ENCODE measurements around the gene ELFN2.
A peak's percentile ranks its signal among the peaks of the same experiment; 100 is the strongest.

The ELFN2 gene

GRCh38 chr22:37431801-37432707, 4.8 kb upstream of the ELFN2 start:
- peaks cover 24% of the 10 kb centered on the region for H3K27me3 ChIP-seq (ENCODE audit: control insufficient read depth, insufficient read depth, low read length)
- no peak overlapping the region for H3K27ac ChIP-seq (ENCODE audit: low read depth, low read length)
- no peaks in the 10 kb centered on the region for H3K4me1 ChIP-seq (ENCODE audit: control insufficient read depth, insufficient read depth, low read length)
- H3K36me3 ChIP-seq (ENCODE audit: control insufficient read depth, insufficient read depth, low read length): no peaks in the 10 kb centered on the region
- H3K9ac ChIP-seq (ENCODE audit: low read length): no peak overlapping the region
- H3K4me3 ChIP-seq (ENCODE audit: low read length): no peak overlapping the region

GRCh38 chr22:37431366-37431765, 4.1 kb upstream of the ELFN2 start:
- Histone ChIP-seq H3K9ac (ENCODE audit: low read length) (no peak overlapping the region), H3K36me3 (ENCODE audit: control insufficient read depth, insufficient read depth, low read length) (no peaks in the 10 kb centered on the region), H3K4me3 (ENCODE audit: low read length) (no peak overlapping the region), H3K4me1 (ENCODE audit: control insufficient read depth, insufficient read depth, low read length) (no peaks in the 10 kb centered on the region), H3K27me3 (ENCODE audit: control insufficient read depth, insufficient read depth, low read length) (peaks cover 28% of the 10 kb centered on the region), H3K27ac (ENCODE audit: low read depth, low read length) (no peak overlapping the region)

GRCh38 chr22:37430941-37431340, 3.7 kb upstream of the ELFN2 start:
- Histone ChIP-seq H3K27ac (ENCODE audit: low read depth, low read length) (no peak overlapping the region), H3K9ac (ENCODE audit: low read length) (no peak overlapping the region), H3K27me3 (ENCODE audit: control insufficient read depth, insufficient read depth, low read length) (peaks cover 32% of the 10 kb centered on the region), H3K4me1 (ENCODE audit: control insufficient read depth, insufficient read depth, low read length) (no peaks in the 10 kb centered on the region), H3K4me3 (ENCODE audit: low read length) (no peak overlapping the region), H3K36me3 (ENCODE audit: control insufficient read depth, insufficient read depth, low read length) (no peaks in the 10 kb centered on the region)

- Histone ChIP-seq H3K36me3 (ENCODE audit: control insufficient read depth, insufficient read depth, low read length) (no peaks in the 10 kb centered on the region), H3K4me3 (ENCODE audit: low read length) (no peak overlapping the region), H3K27ac (ENCODE audit: low read depth, low read length) (no peak overlapping the region), H3K27me3 (ENCODE audit: control insufficient read depth, insufficient read depth, low read length) (peaks cover 35% of the 10 kb centered on the region), H3K4me1 (ENCODE audit: control insufficient read depth, insufficient read depth, low read length) (no peaks in the 10 kb centered on the region), H3K9ac (ENCODE audit: low read length) (no peak overlapping the region)
Measured at GRCh38 chr22:37428649-37429586, 1.6 kb upstream of the ELFN2 start.

- H3K9ac ChIP-seq (ENCODE audit: low read length): no peak overlapping the region
- H3K27me3 ChIP-seq (ENCODE audit: control insufficient read depth, insufficient read depth, low read length): peaks cover 35% of the 10 kb centered on the region
Measured at GRCh38 chr22:37427711-37428635, 694 bp upstream of the ELFN2 start.

GRCh38 chr22:37426706-37427134, 559 bp downstream of the ELFN2 start:
- Histone ChIP-seq H3K36me3 (ENCODE audit: control insufficient read depth, insufficient read depth, low read length) (no peaks in the 10 kb centered on the region), H3K4me1 (ENCODE audit: control insufficient read depth, insufficient read depth, low read length) (no peaks in the 10 kb centered on the region), H3K9ac (ENCODE audit: low read length) (no peak overlapping the region), H3K4me3 (ENCODE audit: low read length) (peak overlapping the region; percentile 34), H3K27ac (ENCODE audit: low read depth, low read length) (no peak overlapping the region), H3K27me3 (ENCODE audit: control insufficient read depth, insufficient read depth, low read length) (peaks cover 35% of the 10 kb centered on the region)

More at GRCh38 chr22:37427711-37428635, 694 bp upstream of the ELFN2 start:
- Histone ChIP-seq H3K4me1 (ENCODE audit: control insufficient read depth, insufficient read depth, low read length) (no peaks in the 10 kb centered on the region), H3K36me3 (ENCODE audit: control insufficient read depth, insufficient read depth, low read length) (no peaks in the 10 kb centered on the region), H3K27ac (ENCODE audit: low read depth, low read length) (no peak overlapping the region), H3K4me3 (ENCODE audit: low read length) (peak overlapping the region; percentile 34)

- no peak overlapping the region for H3K4me3 ChIP-seq (ENCODE audit: low read length)
- peaks cover 33% of the 10 kb centered on the region for H3K27me3 ChIP-seq (ENCODE audit: control insufficient read depth, insufficient read depth, low read length)
- H3K36me3 ChIP-seq (ENCODE audit: control insufficient read depth, insufficient read depth, low read length): no peaks in the 10 kb centered on the region
- H3K4me1 ChIP-seq (ENCODE audit: control insufficient read depth, insufficient read depth, low read length): no peaks in the 10 kb centered on the region
- no peak overlapping the region for H3K27ac ChIP-seq (ENCODE audit: low read depth, low read length)
- H3K9ac ChIP-seq (ENCODE audit: low read length): no peak overlapping the region
Measured at GRCh38 chr22:37425800-37426705, 1.2 kb downstream of the ELFN2 start.

GRCh38 chr22:37425369-37425768, 1.9 kb downstream of the ELFN2 start:
- H3K4me3 ChIP-seq (ENCODE audit: low read length): no peak overlapping the region
- H3K4me1 ChIP-seq (ENCODE audit: control insufficient read depth, insufficient read depth, low read length): no peaks in the 10 kb centered on the region
- H3K27ac ChIP-seq (ENCODE audit: low read depth, low read length): no peak overlapping the region
- H3K27me3 ChIP-seq (ENCODE audit: control insufficient read depth, insufficient read depth, low read length): peaks cover 34% of the 10 kb centered on the region
- no peaks in the 10 kb centered on the region for H3K36me3 ChIP-seq (ENCODE audit: control insufficient read depth, insufficient read depth, low read length)
- H3K9ac ChIP-seq (ENCODE audit: low read length): no peak overlapping the region

- H3K27ac ChIP-seq (ENCODE audit: low read depth, low read length): no peak overlapping the region
- no peak overlapping the region for H3K9ac ChIP-seq (ENCODE audit: low read length)
- no peak overlapping the region for H3K4me3 ChIP-seq (ENCODE audit: low read length)
- H3K36me3 ChIP-seq (ENCODE audit: control insufficient read depth, insufficient read depth, low read length): no peaks in the 10 kb centered on the region
- peaks cover 35% of the 10 kb centered on the region for H3K27me3 ChIP-seq (ENCODE audit: control insufficient read depth, insufficient read depth, low read length)
- no peaks in the 10 kb centered on the region for H3K4me1 ChIP-seq (ENCODE audit: control insufficient read depth, insufficient read depth, low read length)
Measured at GRCh38 chr22:37423283-37423682, 4.0 kb downstream of the ELFN2 start.

GRCh38 chr22:37421468-37421877, 5.8 kb downstream of the ELFN2 start:
- no peak overlapping the region for H3K27ac ChIP-seq (ENCODE audit: low read depth, low read length)
- no peaks in the 10 kb centered on the region for H3K4me1 ChIP-seq (ENCODE audit: control insufficient read depth, insufficient read depth, low read length)
- H3K27me3 ChIP-seq (ENCODE audit: control insufficient read depth, insufficient read depth, low read length): peaks cover 25% of the 10 kb centered on the region
- H3K36me3 ChIP-seq (ENCODE audit: control insufficient read depth, insufficient read depth, low read length): no peaks in the 10 kb centered on the region
- no peak overlapping the region for H3K4me3 ChIP-seq (ENCODE audit: low read length)
- no peak overlapping the region for H3K9ac ChIP-seq (ENCODE audit: low read length)

Measured in rectal smooth muscle tissue (tissue), 1 donor.